GM18511 (cell line): Measurements from ENCODE around the gene BCAR3.

Experiments used
- ATAC-seq: cut with Tn5 transposase; IDR thresholded peaks from one replicate; pipeline ENCODE4 v1.9.1; 2021; ENCODE audit warnings: mild to moderate bottlenecking, moderate library complexity; ENCODE audit not compliant: unreplicated experiment

Gene BCAR3

GRCh38 chr1:93640656-93641440, 40.8 kb downstream of the BCAR3 start:
- ATAC-seq: no peak

- no peak for ATAC-seq
Measured at GRCh38 chr1:93638981-93639380, 42.7 kb downstream of the BCAR3 start.

GRCh38 chr1:93638307-93638847, 43.3 kb downstream of the BCAR3 start:
- no peak for ATAC-seq

DNA sequence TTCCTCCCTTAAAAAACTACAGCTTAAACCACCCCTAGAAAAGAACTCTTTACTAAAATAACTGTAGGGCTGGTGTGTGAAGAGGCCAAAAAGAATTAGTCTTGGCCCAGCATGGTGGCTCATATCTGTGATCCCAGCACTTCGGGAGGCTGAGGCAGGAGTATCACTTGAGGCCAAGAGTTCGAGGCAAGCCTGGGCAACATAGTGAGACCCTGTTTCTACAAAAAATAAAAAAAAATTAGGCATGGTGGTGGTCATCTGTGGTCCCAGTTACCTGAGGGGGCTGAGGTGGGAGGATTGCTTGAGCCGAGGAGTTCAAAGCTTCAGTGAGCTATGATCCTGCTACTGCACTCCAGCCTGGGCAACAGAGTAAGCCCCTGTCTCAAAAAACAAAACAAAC, 44.9 kb downstream of the BCAR3 start:
- ATAC-seq: no peak

DNA sequence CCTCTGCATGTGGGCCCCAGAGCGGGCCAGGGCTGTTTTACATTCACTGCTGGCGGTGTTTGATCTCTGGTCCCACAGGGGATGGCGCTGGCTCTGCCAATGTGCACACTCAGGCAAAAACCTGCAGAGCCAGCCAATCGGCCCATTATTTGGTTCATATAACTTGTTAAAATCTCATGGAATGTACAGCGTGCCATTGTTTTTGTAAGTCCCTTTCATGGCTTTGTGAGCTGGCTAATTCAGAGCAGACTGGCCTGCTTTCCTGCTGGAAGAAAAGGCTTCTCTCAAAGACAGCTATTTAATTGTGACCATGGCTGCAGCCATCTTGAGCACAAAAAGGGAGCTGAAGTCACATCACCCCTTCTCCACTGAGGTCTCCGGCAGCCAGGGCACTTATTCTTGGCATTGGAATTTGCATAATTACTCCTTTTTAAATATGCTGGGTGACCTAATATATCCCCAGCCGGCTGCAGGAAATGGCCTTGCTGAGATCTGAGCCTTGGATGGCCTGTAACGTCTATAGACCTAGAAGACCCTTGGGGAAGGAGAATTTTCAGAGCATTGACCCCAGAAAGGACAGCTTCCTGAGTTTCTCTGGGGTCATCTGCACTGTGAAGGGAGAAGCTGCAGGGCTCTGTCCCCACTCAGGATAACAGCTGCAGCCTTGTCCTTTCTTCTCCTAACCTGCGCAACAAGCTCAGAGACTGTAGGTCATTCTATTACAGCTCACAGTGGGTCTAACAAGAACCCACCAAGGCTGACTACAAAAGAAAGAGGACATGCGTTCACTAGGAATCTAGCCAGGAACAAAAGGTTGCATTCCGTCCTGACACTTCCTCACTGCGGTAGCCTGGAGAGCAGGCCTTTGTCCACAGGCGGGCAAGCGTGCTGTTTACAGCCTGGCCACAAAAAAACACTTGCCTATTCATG, 45.8 kb downstream of the BCAR3 start:
- ATAC-seq: no peak

DNA sequence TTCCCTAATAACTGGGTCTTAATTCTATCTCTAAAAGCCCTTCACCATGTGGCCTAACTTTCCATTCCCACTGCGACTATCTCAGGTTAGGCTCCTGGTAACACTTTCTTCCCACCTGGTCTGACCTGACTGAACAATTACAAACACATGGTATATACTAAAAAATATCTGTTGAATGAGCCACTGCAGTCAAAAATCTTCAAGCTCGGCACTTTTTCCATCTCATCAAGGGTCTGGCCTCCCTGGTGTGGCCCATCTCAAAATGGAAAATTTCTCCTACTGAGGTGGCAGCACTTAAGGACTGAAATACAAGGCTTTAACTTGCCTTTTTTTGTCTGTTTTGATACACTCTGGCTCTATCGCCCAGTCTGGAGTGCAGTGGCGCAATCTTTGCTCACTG, 48.3 kb downstream of the BCAR3 start:
- ATAC-seq: no peak

GRCh38 chr1:93631626-93632365, 49.8 kb downstream of the BCAR3 start:
- ATAC-seq: no peak

DNA sequence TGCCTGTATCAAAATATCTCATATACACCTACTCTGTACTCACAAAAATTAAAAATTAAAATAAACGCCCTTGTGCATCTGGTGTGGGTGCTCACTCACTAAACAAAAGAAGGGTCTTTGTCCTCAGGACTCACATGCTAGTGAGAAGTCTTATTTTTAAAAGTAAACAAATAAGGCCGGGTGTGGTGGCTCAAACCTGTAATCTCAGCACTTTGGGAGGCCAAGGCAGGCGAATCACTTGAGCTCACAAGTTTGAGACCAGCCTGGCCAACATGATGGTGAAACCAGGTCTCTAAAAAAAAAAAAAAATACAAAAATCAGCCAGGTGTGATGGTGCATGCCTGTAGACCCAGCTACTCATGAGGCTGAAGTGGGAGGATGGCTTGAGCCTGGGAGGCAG, 51.5 kb downstream of the BCAR3 start:
- no peak for ATAC-seq

- ATAC-seq: no peak
Measured at GRCh38 chr1:93629101-93630059, 52.3 kb downstream of the BCAR3 start.

DNA sequence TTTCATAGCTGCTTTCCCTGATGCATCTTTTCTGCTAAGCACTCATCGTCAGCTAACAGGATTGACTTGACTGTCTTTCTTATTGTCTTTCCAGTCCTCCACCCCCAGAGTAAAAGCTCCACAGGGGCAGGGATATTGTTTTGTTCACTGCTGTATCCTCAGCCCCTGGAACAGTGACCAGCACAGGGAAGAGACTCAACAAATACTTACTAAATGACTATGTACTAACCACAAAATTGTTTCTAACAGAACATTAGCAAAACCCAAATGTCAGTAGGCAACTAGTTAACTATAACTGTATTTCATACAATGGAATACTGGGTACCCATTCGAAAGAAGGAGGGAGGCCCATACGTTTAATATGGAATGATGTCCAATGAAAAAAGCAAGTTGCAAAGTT, 53.0 kb downstream of the BCAR3 start:
- ATAC-seq: no peak

DNA sequence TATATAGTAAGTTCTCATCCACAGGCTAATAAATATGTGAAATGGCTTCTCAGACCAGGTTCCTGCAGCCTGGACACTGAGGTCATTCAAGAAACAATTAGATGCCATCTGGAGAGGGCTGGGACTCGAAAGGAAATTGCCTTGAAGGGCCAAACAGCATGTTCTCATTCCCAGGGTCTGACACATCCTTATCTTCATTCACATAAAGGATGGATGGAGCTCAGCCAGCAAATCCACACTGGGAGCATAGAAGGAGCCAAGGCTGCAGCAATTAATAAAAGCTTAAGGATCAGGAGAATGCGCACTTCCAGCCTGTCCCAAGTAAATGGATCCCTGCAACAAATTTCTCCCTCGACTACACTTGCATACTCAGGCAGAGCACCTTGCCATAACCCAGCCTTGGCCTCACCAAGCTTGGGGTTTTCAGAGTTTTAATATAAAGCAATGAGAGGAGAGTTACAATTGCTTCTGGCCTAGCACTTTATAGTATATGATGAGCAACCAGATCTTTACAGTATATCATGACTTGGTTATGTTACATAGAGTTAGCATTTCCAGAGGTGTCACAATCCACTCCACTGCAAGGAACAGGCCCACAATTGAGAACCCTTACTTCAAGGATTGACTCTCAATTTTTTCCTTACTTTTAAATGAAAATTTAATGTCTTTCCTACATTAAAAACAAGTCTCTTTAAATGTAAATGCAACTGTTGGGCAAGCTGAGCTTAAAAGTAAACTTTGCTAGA, 55.9 kb downstream of the BCAR3 start:
- no peak for ATAC-seq

- ATAC-seq: no peak
Measured at GRCh38 chr1:93623875-93624274, 57.8 kb downstream of the BCAR3 start.

DNA sequence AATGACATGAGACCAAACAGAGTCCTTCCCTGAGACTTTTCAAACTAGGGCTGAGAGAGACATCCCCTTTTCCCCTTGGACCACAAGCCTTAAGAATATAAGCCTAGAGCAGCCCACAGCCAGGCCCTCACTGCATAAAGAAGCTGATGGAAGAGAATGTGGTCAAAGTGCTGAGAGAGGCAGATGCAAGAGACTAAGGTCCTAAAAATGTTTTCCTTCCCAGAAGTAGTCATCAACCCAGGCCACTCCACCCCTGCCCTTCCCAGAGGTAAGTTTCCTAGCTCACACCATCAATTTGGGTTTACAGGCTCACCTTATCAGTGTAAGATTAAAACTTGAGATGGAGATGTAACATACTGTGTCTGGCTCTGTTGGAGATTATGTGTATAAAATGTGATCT, 58.2 kb downstream of the BCAR3 start:
- no peak for ATAC-seq

GRCh38 chr1:93621246-93621645, 60.4 kb downstream of the BCAR3 start:
- no peak for ATAC-seq

DNA sequence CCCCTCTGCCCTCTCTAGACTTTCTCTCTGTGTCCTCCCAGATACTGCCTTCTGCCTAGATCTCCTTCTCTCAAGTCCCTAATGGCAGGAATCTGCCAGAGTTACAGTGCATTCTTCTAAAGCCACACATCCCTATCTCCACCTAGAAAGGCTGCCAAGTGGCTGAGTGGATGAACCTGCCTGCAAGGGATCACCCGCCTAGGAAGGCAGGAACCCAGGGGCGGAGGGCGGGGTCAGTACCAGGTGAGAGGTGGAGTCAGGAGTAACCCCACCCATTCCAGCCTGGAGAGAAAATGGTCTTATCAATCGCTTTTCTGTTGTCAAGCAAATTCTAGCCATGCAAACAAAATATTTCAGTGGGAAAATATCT, 60.8 kb downstream of the BCAR3 start:
- no peak for ATAC-seq

DNA sequence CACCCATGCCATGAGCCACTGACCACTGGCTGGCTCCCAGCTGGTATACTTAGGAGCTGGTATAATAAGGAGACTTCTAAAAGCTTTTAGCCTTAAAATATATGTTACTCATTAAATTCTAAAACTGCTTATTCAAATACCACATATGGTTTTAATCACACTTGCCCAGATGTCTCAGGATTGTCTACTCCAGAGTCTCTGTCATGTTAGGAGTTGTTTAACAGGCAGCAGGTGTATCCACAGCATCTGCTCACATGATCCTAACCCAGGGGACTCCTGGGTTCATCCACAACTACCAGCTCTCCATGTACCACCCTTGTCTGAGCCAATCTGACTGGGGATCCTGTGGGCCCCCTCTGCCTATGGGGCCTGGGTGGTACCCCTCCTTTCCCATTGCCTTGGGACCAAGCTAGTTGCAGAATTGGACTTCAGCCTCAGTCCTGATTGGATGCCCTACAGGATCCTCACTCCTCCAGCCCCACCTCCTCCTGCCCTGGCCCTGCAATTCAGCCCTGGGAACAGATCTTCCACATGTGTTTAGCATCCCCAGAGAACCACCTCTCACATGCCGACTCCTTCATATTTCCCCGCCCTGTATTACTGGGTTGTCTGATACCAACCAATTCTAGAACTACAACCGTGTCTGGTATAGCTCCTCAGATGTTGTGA, 61.3 kb downstream of the BCAR3 start:
- ATAC-seq: no peak

- no peak for ATAC-seq
Measured at GRCh38 chr1:93619507-93620171, 62.0 kb downstream of the BCAR3 start.
